ENCODE measurements around the gene PKLR.

PKLR gene

DNA sequence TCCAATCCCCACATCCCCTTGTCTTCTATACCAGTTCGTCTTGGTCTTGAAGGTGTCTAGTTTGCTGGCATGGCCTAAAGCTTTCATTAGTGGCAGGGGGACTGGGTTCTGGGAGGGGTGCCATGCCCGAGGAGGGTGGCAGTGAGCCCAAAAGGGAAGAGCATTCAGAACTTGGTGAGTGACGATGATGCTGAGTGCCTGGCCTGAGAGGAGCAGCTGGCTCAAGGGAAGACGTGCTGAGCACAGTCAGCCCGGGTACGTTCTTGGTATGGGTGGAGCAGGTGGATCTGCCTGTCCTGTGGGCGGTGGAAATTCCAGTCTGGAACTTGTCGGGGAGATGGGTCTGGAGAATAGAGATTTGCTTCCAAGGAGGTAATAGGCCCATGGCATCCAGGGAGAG lies 12.0 kb upstream of the PKLR start:
- H3K4me3 ChIP-seq (ENCODE audit: low read depth, low read length), result no peak overlapping the region
- no peak for DNase-seq
- TF ChIP-seq, protein P1, sequence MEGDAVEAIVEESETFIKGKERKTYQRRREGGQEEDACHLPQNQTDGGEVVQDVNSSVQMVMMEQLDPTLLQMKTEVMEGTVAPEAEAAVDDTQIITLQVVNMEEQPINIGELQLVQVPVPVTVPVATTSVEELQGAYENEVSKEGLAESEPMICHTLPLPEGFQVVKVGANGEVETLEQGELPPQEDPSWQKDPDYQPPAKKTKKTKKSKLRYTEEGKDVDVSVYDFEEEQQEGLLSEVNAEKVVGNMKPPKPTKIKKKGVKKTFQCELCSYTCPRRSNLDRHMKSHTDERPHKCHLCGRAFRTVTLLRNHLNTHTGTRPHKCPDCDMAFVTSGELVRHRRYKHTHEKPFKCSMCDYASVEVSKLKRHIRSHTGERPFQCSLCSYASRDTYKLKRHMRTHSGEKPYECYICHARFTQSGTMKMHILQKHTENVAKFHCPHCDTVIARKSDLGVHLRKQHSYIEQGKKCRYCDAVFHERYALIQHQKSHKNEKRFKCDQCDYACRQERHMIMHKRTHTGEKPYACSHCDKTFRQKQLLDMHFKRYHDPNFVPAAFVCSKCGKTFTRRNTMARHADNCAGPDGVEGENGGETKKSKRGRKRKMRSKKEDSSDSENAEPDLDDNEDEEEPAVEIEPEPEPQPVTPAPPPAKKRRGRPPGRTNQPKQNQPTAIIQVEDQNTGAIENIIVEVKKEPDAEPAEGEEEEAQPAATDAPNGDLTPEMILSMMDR (IDR thresholded peaks at IDR 0.05; ENCODE audit: low read depth, low read length), result no peak
- H3K27ac ChIP-seq, result no peak overlapping the region
- peaks cover 81% of the 10 kb centered on the region for H3K36me3 ChIP-seq
- H3K9me3 ChIP-seq (ENCODE audit: severe bottlenecking), result no peaks in the 10 kb centered on the region
- no peaks in the 10 kb centered on the region for H3K27me3 ChIP-seq (ENCODE audit: insufficient read depth, low read depth, severe bottlenecking)

DNA sequence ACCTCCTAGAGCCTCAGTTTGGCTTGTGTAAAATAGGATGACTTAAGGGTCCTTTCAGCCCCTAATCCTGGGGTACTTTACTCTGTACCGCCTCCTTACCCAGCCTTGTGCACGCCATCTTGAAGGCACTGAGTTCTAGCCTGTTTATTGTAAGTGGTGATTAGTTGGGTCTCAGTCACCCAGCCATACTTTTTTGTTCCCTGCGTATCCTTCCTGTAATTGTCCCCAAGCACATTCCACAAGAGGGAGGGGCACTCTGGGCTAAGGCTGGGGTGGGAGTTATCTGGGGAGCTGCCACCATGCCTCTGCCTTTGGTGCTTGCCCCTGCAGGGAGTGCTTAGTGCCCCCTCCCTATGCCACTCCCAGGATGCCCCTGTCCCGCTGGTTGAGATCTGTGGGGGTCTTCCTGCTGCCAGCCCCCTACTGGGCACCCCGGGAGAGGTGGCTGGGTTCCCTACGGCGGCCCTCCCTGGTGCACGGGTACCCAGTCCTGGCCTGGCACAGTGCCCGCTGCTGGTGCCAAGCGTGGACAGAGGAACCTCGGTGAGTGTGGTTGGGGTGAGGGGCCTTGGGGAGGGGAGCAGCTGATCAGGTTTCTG lies 8.3 kb upstream of the PKLR start:
- TF ChIP-seq, protein P1 (IDR thresholded peaks at IDR 0.05; ENCODE audit: low read depth, low read length), result no peak
- H3K27ac ChIP-seq, result peak overlapping the region; percentile 91
- DNase-seq, result no peak

DNA sequence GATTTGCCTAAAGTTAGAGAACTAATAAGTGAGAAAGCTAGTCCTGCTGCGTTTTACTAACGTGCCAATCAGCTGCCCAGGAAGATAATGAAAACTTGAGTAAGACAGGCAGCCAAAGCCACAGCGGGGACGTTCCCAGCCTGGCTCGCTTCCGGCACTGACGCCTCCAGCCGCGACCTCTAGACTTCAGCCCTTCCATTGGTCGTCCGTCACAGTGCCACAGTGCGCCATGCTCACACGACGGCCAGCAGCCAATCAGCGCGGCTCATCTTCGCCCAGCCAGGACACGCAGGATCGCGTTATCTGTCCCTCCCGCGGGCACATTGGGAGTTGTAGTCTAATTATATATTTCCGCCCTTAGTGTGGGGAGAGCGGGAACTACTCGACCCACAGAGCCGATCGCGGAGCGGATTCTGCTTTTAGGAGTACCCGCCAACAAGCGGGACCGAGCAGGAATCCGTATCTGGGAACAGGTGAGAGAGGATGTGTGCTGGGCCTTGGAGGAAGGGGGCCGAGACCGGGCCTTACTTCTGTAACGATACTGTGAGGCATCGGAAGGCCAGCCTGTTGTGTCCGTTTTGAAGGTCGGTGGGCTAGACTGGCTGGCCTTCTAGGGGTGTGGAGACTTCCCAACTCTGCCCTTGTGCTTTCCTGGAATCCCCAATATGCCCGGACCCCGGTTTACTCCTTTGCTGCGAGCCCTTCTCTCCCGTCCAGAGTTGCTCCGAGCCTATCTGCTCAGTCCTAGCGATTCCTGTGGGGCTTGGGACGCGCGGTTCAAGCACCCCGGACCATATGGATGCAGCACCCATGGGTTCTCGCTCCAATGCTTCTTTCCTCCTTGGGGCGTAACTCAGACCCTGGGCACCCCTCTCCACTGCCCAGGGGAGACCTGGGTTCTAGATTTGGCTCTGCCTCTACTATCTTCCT lies 7.5 kb upstream of the PKLR start, which contains the start of gene FDPS:
Gene FDPS, plus strand, starts transcription at position 374 of the 930 bp plus-strand sequence. CDS start 924 bp downstream, outside the sequence.
- Histone ChIP-seq H3K4me3 (ENCODE audit: low read depth, low read length) (peak within 1 kb of the TSS; percentile 89), H3K36me3 (peaks cover 41% of the 10 kb centered on the region), H3K27me3 (ENCODE audit: insufficient read depth, low read depth, severe bottlenecking) (no peaks in the 10 kb centered on the region), H3K27ac (peak within 1 kb of the TSS; percentile 91), H3K9me3 (ENCODE audit: severe bottlenecking) (no peaks in the 10 kb centered on the region)
- TF ChIP-seq, protein P1 (IDR thresholded peaks at IDR 0.05; ENCODE audit: low read depth, low read length), result no peak
- peak; percentile 100 for DNase-seq

More for the DNA sequence above, 8.3 kb upstream of the PKLR start:
- Histone ChIP-seq H3K27me3 (ENCODE audit: insufficient read depth, low read depth, severe bottlenecking) (no peaks in the 10 kb centered on the region), H3K9me3 (ENCODE audit: severe bottlenecking) (no peaks in the 10 kb centered on the region), H3K36me3 (peaks cover 49% of the 10 kb centered on the region), H3K4me3 (ENCODE audit: low read depth, low read length) (peak overlapping the region; percentile 89)

DNA sequence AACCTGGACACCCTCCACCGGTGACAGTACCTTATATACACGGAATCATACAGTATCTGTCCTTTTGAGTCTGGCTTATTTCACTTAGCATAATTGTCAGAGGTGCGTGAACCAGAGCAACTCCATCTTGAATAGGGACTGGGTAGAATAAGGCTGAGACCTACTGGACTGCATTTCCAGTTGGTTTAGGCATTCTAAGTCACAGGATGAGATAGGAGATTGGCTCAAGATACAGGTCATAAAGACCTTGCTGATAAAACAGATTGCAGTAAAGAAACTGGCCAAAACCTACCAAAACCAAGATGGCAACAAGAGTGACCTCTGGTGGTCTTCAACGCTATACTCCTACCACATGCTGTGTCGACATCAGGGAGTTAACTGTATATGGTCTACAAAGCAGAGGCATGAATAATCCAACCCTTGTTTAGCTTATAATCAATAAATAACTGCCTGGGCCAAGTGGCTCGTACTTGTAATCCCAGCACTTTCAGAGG lies 6.1 kb upstream of the PKLR start:
- peak overlapping the region; percentile 66; the same call in 1 of the 2 replicates for H3K27ac ChIP-seq
- peaks cover 29% of the 10 kb centered on the region for H3K36me3 ChIP-seq
- DNase-seq, result peak; percentile 69
- H3K27me3 ChIP-seq (ENCODE audit: insufficient read depth, low read depth, severe bottlenecking), result no peaks in the 10 kb centered on the region
- no peak overlapping the region for H3K4me3 ChIP-seq (ENCODE audit: low read depth, low read length)
- TF ChIP-seq, protein P1 (IDR thresholded peaks at IDR 0.05; ENCODE audit: low read depth, low read length), result peak; percentile 66
- no peaks in the 10 kb centered on the region for H3K9me3 ChIP-seq (ENCODE audit: severe bottlenecking)

DNA sequence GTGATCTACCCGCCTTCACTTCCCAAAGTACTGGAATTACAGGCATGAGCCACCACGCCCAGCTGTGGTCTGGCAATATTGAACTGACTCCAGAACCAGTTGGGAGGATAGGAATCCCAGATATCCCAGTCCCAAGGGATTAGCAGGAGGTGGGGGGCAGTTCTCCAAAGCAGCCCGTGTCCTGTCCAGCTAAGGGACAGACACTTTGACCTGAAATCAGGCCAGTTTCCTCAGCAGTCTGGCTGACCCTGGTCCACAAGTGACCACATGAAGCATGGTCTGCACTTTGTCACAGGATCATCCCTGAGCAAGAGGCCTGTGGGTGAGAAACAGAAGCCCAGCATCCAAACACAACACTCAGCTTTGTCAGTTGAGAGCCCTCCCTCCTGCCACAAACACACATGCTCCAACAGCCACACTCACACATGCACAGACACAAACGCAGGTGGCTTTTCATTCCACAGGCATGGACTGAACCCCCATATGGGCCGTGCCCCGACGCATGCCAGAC lies 4.7 kb upstream of the PKLR start:
- Histone ChIP-seq H3K27me3 (ENCODE audit: insufficient read depth, low read depth, severe bottlenecking) (no peaks in the 10 kb centered on the region), H3K36me3 (peaks cover 15% of the 10 kb centered on the region), H3K9me3 (ENCODE audit: severe bottlenecking) (no peaks in the 10 kb centered on the region), H3K27ac (no peak overlapping the region), H3K4me3 (ENCODE audit: low read depth, low read length) (no peak overlapping the region)
- no peak for DNase-seq
- TF ChIP-seq, protein P1 (IDR thresholded peaks at IDR 0.05; ENCODE audit: low read depth, low read length), result no peak
